Erythroblast (primary cell): ENCODE results near the gene XXYLT1.

Experiments used
- DNase-seq, 2 experiments: peaks; one replicate each; lab custom pipeline; 2025; lab: John Stamatoyannopoulos, UW
- GATA1 ChIP-seq: IDR thresholded peaks from 2 replicates; pipeline ENCODE4 v1.6.1; 2011; ENCODE audit warnings: low read depth, mild to moderate bottlenecking, control low read depth, low read length, moderate library complexity
- POLR2A ChIP-seq: IDR thresholded peaks from 2 replicates; pipeline ENCODE4 v1.6.1; 2011; ENCODE audit warnings: mild to moderate bottlenecking, low read length

XXYLT1 gene

DNA sequence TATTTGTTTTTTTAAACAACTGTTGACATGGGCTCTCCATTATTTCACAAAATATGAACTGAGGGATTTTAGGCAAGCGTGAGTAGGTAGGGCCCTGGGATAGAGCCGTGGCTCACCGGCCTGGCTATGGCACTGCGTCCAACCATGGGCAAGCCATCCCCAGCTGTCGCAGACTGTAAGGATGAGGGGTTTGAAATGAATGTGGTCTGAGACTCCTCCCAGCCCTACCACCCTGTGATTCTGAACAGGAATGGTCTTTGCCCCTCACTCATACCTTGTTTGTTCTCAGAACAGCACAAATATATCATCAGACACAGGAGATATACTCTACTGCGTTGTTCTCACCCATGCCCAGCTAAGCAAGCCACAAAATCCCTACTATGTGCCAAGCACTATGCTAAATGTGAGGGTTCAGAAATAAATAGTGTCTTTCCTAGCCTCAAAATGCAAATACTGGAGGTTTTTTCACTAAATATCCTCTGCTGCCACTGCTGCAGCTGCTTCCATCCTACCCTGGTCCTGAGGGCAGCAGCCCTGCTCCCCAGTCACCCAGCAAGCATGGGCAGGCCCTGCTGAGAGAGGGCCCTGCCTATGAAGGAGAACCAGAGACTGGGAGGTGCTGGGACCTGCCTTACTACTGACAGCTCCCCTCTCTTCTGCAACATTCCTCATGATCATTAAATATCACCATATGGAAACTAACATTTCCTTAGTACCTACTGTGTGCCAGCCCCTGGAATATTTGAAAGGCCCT lies 102.8 kb downstream of the XXYLT1 start:
- no peak for TF ChIP-seq GATA1
- no peak for TF ChIP-seq POLR2A
- no peak for DNase-seq

DNA sequence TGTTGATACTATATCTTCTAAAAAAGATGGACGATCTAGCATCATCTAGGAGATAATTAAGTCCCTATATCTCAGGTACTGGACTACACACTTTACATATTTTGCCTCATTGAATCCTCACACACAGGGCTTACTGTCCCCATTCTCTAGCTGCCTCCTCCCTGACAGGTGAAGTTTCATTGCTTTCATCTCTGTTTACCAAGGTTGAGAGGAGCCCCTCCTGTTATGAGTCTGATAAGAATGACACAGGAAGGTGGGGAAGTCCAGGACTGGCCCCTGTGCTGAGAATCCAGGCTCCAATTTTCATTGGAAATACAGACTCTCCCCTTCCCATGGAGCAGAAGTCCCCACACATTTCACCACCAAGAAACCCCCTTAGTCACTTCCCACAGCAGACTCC lies 105.2 kb downstream of the XXYLT1 start:
- no peak for TF ChIP-seq POLR2A
- TF ChIP-seq GATA1, result no peak
- DNase-seq, result no peak

DNA sequence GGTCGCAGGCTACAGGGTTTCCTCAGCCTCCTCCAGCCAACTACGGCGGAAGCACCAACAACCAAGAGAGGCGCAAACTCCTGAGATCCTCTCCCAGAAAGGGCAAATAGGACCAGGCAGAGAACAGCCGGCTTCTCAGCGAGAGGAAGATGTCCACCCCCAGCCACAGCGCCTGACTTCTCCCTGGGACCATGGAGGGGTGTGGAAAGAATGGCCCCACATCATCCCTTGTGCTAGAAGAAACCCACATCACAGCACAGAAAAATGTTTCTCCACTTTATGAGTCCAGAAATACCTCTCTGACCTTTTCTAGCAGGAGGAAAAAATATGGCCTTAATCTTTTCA lies 105.7 kb downstream of the XXYLT1 start:
- no peak for TF ChIP-seq GATA1
- DNase-seq, result no peak

DNA sequence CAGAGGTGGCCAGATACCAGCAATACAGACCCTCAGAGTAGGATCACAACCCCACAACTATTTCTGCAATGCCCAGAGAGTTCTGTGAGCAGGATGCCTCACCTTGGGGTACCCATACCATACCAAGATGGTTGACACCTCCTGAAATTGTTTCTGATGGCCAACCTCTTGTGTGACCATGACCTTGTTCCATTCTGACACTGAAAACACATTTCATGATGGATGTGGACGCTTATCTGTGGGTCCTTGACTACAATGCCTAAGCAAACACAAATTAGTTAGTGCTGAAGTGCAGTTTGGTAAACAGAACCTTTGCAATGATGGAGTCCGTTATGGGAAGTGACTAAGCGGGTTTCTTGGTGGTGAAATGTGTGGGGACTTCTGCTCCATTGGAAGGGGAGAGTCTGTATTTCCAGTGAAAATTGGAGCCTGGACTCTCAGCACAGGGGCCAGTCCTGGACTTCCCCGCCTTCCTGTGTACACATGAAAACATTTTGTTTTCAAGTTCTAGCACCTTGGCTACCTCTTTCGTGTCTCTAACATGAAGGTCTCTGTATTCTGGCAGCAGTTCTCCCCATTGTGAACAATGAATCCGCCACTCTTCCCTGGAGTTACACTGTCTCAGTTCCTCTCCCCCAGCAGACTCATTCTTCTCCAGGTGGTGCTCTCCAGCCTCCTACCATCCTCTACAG lies 106.2 kb downstream of the XXYLT1 start:
- DNase-seq, result no peak
- TF ChIP-seq POLR2A (no peak), GATA1 (no peak)

DNA sequence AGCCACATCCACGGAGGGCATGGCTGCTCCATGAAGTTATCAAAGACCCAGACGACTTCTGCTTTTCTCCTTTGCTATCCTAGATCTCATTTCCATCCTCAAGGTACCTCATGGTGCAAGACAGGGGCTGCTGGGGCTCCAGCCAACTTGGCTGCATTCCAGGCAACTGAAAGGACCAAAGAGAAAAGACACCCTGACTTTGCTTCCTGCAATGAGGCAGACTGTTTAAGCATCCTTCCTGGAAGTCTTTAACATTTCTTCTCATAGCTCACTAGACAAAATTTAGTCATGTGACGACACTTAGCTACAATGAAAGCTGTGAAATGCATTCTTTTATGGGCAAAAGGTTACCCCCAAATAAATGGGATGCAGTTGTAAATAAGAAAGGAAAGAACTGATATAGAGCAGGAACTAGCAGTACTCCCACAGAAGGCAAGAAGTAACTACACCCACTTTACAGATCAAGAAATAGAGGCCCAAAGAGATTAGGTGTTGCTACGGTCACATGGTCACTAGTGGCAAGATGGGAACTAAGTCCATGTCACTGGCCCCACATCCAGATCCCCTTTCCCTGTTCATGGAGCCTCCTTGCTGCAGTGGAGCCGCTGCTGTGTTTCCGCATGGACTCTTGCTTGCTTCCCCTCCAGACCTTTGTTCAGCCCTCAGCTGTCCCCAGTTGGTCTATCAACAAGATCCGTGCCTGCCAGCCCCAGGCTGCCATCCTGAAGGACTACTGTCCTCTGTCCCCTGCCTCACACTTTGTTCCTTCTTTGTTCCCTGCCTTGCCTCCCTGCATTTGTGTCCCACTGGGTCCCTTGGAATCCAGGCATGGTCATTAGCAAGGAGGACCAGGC lies 107.0 kb downstream of the XXYLT1 start:
- TF ChIP-seq POLR2A, result no peak
- TF ChIP-seq GATA1, result no peak
- DNase-seq, result no peak

DNA sequence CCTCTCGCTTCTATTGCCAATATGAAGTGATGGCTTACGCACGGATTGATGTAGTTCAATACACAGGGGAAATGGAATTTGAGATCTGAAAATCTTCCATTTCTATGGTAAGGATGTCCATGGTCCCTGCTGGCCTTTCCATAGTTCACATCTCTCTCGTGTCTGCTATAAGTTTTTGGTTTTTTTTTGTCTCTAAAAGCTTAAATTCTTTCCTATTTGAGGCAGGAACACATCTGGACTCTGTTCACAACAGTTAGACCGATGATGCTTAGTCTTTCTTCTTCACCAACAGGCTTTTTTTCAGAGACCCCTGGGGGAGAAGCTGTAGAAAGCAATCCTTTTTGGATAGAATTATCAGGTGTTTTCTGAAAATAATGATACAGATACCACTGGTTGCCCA lies 108.1 kb downstream of the XXYLT1 start:
- TF ChIP-seq POLR2A, result no peak
- no peak for TF ChIP-seq GATA1
- DNase-seq, result no peak

DNA sequence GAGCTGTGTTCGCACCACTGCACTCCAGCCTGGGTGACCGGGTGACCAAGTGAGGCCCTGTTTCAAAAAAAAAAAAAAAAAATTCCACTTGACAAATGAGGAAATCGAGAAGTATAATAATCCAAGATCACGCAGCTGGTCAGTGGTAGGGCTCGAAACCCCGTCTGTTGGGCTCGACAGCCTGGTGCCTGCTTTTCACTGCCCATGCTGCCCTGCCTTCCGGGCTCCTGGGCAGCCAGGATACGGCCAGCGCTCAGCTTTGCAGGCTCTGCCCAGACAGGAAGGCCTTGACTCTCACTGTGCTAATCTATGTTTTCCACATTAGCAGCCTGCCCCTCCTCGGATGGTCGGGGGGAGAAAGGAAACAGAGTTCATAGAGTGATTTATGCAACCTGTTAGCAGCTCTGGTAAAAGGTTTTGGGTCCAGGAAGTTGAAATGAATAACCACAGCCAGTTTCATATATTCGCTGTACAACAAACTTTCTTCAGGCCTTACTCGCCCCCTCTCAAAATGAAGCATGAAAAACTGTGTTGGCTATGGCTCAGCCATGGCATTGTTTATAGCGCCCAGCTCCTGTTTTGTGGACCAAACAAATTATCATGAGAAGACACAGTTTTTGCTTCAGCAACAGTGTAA lies 108.8 kb downstream of the XXYLT1 start:
- TF ChIP-seq GATA1 (no peak), POLR2A (no peak)
- peak; percentile 42 to 63 for DNase-seq

DNA sequence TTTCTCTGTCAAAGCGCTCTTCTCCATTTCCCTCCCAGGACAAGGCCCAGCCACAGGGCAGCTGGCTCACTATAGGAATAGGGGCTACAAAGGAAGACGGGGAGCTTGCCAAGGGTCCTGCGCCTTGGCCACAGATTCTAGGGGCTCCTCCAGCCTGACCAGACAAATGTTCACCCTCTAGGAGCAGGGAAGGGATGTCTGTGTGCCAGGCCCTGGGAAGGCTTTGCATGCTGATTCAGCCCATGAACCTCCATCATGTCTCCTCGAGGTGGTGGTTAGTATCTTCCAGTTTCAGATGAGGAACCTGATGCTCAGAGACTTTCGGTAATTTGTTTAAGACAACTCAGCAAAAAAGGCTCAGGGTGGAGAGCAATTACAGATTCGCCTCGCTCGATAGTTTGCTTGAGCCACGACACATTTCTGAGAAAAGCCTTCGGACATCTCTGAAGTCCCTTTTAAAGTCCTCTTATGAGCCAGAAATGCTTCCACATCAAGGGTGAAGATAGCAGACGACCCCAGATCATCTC lies 110.0 kb downstream of the XXYLT1 start:
- DNase-seq, result no peak
- TF ChIP-seq GATA1 (no peak), POLR2A (no peak)

DNA sequence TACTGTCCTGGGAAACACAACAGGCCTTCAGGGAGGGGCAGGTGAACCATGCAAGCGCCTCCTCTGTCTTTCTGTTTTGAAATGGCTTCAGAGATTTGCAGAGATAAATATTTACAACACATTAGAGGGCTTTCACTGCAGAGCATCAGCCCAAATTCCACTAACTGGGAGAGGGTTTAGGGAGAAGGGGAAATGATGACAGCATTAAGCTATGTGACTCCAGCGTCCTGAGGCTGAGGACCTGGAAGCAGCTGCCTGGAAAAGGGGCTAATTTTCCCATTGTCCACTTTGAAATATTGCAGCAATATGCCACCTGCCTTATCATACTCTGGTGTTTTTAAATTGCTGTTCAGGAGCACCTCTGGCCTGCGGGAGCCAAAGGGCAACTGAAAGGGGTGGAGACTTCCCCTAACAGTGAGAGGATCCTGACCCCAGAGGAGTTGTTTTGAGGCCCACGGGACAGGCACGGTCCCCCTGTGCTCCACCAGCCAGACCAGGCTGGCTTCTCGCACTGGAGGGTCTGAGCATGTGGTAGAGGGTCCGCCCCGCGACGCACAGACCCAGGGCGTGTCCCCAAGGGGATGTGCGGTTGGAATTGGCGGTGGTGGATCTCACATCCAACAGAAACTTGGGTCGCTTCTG lies 110.6 kb downstream of the XXYLT1 start:
- TF ChIP-seq GATA1, result no peak
- no peak for TF ChIP-seq POLR2A
- DNase-seq, result no peak

DNA sequence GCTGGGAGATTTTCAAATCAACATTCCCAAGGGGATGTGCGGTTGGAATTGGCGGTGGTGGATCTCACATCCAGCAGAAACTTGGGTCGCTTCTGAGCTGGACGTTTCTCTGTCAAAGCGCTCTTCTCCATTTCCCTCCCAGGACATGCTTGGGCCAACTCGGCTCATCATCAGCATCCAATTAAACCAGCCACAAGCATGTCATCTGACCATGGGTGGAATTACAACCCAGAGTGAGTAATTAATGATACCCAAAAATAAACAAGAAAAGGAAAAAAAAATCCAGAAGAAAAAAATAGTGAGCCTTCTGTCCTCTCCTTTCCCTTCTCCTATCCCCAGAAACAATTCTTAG lies 111.2 kb downstream of the XXYLT1 start:
- TF ChIP-seq GATA1 (no peak), POLR2A (no peak)
- no peak for DNase-seq

DNA sequence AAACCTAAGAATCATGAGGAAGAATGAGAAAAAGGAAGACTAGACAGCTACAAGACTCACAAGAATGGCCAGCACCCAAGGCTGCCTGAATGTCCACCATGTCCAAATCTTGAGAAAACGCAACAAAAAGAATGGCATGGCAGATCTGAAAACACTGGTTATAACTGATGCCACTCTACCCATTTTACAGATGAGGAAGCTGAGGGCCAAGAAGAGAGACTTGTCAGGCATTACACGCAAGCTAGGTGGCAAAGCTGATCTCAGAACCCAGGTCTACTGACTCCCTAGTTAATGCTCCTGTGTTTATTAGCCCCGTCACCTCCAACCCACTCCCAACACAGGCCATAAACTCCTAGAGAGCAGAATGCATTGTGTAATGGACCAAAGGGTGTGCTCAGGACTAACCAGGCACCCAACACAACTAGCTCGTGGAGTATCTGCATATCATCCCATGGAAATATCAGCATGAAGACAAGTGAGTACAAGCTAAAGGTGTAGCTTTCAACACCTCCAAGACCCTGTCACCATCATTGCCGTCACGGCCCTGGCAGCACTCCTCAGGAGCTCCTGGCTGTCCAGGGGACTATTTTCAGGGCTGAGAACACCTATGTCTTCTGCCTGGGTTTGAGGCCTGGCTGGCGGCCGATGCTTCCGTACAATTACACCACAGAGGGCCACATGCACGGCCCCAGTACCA lies 111.7 kb downstream of the XXYLT1 start:
- TF ChIP-seq POLR2A (no peak), GATA1 (no peak)
- no peak for DNase-seq

DNA sequence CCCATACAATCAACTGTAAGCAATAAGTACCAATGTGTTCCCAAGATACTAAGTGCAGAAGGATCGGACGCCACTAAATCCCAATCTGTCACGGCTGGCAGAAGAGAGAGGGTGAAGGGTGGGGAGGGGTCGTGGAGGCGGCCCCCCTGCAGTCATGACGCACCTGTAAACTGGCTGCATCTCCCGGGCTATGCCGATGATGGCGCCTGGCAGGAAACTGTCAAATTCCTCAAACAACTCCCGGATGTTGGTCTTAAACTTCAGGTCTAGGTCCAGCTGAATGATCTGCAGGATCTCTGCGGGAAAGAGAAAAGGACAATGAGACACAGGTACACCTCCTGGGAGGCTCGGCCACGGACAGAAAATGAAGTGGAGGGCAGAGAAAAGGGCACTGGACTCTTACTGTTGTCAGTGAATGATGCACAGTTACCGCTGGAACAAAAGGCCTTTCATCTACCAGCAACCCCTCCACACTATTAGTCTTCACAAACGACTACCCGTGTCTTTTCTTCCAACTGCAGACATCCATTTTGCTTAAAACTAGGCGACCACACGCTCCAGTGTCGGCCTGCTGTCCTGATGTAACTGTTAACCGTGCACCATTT lies 114.6 kb downstream of the XXYLT1 start:
- TF ChIP-seq GATA1, result no peak
- TF ChIP-seq POLR2A, result no peak
- no peak for DNase-seq
